DMS 273 (cell line): ENCODE results near the gene TNFRSF25.
A peak's percentile ranks its signal among the peaks of the same experiment; 100 is the strongest.
"Not testable (repeated sequence)": the region's sequence is repeated elsewhere in the genome, so short reads cannot be mapped to it uniquely, and the experiment has no call there.

Experiments
- DNase-seq: peaks from one replicate; lab custom pipeline; 2025; ENCODE audit not compliant: unreplicated experiment; lab: John Stamatoyannopoulos, UW

TNFRSF25 gene

DNA sequence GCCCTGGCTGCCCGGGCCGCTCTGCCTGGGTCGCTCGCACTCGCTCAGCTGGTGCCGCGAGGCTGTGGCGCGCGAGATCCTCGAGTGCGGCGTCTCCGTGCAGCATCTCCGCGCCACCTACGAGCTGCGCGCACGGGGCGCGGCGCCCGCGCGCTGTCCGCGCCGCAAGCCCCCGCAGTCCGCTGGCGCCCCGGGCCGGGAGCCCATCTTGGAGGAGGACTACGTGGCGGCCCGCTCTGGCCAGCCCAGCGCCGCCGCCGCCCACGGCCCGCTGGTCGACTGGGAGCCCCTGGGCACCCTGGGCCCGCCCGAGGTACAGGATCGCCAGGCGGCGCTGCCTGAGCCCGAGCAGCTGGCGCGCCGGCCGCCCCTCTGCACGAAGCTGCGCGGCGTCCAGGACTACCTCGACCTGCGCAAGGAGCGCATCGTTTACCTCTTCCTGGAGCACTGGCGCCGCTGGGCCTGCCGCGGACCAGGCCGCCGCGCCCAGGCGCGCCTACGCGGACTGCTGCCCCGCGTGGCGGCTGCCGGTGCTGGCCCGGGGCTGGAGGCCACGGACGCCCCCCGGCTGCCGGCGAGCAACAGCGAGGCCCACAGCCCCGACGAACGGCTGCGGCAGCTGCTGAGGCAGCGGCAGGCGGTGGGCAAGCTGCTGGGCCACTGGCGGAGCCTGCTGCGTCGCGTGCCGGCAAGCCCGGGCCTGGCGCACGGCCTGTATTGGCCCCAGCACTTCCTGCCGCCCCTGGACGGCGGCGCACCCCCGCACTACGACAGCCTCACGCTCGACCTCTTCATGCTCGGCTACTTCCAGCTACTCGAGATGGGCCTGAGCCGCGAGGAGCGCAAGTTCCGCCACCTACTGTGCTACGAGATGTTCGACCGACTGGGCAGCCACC, 10.9 kb downstream of the TNFRSF25 start:
- DNase-seq = no peak

DNA sequence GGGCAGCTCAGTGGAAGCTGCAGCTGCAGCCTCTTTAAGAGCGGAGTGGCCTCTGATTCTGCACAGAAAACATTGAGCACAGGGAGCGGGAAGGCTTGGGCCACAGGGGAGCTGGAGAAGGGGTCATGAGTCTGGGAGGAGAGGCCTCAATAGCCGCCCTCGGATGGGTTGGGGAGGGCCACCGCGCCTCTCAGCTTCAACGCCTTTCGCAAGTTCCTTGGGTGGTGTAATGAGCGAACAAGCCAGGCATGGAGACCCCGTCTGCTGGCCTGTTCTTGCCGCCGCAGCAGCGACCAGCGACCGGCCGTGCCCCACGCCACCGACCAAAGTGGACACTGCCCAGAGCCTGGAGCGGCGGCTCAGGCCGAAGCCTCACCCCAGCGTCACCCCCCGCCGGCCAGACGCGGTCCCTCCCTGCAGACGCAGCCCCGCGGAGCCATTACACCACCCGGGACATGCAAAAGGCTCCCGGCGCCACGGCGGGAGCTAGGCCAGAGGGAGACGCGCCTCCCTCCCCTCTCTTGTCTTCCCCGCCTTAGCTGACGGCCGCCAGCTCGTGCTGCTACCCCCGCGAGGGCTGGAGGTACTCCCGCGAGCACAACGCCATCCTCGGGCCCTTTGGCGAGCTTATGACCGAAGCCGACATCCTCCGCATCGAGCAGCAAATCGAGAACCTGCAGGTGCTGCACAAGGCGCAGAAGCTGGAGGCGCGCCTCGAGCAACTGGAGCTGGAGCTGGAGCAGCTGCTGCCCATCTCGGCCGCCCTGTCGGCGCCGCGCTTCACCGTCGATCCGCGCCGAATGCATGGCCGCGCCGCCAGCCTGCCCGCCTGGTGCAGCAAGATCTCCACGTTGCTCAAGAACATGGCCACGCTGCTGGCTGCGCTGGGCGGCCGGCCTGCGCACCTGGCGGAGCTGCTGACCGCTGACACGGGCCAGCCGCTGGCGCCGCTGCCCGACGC, 11.8 kb downstream of the TNFRSF25 start:
- not testable (repeated sequence) for DNase-seq

DNA sequence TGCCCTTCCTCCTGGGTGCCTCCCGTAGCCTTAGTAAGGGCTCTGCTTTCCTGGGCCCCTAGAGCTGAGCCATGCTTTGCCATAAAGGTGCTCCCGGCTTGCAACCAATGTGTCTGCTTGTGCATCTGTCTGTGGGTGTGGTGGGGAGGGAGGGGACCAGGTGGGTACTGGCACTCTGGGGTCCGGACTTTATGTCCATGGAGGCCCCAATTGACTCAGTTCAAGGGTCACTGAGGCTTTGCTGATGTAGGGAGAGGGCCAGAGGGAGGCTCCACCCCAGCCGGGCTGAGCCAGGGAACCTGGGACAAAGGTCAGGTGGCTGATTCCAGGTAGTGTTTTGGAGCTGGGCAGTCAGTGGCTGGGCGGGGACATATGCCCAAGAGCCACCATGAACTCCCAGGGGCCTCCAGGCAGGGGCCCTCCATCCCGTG, 15.0 kb downstream of the TNFRSF25 start:
- no peak for DNase-seq

DNA sequence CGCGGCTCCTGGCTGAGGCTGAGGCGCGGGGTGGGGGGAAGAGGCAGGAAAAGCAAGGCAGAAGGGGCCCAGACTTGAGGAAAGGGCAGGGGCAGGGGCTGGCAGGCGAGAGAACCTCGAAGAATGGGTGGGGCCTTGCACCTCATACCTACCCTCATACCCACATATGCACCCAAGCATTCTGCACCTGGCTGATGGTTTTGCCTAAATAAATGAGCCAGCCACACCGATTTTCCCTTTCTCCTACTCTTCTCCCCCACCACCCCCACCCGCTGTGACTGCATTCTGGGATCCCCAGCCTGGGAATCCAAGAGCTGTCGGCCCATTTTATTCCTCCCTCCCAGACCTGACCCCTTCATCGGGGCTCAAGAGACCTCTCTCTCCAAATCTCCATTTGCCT, 15.5 kb downstream of the TNFRSF25 start:
- not testable (repeated sequence) for DNase-seq

DNA sequence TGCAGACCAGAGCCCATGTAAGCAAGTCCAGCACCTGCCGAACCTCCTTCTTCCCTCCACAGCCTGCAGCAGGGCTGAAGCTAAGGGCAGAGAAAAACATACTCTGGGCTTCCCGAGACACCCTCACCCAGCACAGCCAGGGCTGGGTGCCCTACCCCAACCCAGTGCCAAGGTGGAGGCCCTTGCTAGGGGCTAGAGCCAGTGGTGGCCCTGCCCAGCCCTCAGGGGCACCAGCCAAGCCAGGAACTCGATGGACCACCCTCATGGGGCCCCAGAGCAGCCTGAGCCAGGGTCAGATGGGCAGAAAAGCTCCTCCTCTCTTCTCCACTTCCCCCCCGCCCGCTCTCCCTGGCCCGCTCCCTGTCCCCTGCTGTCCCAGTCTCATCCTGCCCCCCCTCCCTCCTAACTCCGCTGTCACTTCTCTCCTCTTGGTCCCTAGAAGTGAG, 15.9 kb downstream of the TNFRSF25 start:
- DNase-seq = no peak

DNA sequence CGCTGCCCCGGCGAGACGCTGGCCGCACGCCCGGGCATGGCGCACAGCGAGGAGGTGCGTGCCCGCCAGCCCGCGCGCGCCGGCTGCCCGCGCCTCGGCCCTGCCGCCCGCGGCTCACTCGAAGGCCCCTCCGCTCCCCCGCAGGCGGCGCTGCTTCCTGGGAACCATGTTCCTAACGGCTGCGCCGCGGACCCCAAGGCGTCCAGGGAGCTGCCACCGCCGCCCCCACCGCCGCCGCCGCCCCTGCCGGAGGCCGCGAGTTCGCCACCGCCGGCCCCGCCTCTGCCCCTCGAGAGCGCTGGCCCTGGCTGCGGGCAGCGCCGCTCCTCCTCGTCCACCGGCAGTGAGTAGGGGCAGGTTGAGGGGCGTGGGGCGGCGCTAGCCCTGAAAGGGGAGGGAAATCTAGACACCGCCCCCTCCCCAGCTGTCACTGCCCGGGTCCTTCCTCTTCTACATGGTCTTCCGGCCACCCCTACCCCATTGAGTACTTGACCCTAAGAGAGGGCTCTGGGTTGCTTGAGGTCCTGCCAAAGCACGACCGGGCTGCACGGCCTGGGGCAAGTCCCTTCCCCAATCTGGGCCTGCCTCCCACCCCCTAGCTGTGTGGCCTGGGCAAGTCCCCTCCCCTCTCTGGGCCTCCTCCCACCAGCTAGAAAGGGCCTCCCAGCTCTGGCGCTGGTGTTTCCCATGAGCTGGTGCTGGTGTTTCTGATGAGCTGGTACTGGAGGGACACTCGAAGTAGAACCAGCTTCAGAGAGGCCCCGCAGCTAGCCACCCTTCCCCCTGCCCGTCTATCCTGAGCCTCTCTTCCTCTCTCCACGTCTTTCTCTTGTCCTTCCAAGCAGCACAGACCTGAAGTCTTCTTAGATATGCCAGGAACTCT, 17.0 kb downstream of the TNFRSF25 start:
- peak; percentile 89 for DNase-seq

DNA sequence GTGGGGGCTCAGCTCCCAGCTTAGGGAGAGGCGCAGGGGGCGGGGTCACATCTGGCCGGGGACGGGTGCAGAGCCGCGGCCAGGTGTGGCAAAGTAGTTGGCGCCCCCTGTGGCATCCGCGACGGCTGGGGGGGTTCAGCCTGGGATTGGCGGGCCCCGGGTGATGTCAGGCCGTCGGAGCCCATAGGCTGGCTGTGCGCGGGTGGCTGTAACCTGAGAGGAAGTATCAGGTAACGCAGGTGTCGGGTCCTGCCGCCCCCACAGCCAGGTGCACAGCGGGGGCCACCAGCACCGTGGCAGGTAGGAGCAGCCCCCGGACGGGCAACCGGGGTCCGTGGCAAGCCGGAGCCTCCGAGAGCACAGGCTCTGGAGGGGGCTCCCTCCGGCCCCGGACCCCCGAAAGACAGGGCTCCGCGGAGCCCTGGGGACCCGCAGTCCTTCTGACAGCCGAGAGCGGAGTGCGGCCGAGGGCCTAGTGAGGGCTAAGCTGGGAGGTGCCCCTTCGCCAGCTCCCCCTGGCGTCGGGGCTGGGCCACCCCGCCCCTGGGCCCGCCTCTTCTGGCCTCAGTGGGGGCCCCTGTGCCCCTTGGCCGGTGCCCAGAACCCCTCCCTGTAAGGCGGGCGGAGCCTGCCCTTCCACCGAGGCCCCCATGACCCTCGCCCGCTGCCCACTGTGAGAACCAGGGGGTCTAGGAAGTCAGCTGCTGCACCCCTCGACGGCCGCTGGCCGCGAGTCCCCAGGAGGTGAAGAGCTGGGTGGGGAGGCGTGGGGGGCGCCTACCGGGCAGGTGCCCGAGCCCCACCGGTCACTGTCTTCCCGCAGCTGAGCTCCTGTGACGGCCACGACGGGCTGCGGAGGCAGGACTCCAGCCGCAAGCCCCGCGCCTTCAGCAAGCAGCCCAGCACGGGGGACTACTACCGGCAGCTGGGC, 17.9 kb downstream of the TNFRSF25 start:
- peak; percentile 44 for DNase-seq

DNA sequence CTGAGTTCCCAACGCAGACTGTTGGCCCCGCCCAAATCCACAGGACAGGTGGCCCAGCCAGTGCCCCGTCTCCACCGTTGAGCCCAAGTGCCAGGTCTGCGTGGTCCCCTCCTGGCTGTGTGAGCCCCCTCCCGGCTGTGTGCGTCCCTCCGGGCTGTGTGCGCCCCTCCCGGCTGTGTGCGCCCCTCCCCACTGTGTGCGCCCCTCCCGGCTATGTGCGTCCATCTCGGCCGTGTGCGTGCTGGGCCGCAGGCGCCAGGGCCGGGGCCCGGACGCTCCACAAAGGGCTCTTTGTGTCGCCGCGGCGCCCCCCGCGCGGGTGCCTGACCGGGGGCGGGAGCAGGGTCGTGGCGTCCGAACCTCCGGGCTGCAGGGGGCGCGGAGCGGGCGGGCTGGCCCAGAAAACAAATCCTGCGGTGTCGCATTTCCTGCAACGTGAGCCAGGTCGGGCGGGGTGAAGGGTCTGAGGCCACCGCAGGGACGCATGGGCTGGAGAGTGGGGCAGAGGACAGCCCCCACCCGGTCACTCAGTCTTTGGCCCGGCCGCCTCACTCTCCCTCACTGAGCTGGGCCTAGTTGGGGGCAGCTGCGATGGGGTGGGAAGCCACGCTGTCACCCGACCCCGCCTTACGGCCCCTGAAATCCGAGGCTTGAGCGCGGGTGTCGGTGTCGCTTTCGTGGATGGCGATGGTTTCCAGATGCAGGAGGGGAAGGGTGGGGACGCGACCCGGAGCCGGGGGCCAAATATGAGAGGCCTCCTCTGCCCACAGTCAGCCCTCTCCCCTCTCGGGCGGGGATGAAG, 18.8 kb downstream of the TNFRSF25 start:
- DNase-seq = no peak

DNA sequence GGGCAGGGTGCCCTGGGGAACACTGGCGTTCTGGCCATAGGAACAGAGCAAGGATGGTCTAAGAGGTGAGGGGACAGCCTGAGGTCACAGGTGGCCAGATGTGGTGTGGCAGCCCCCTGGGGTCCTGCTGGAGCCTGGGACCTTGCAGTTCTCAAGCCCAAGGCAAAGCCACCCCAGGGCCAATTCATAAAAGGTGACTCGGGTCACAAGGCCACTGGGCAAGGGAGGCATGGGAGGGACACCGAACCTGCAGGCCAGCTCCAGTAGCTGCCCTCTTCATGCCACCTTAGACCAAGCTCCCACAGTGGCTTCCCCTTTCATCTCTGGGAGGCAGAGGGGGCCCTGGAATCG, 19.3 kb downstream of the TNFRSF25 start:
- DNase-seq = no peak

DNA sequence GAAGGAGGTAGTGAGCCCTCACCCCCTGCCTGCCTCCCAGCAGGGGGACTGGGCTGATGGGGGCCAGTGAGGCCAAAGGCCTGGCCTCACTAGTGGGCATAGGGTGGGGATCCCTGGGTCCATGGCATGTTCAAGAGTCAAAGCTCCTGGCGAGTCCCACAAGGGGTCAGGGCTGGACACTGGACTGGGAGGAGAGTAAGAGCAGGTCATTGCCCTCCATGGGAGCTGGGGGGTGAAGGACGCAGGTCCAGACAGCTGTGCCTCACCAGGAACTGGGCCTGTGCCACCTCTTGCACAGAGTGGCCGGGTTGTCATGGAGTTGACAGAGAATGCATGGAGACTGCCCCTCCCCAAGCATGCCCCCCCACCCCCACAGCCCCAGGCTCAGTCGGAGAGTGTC, 20.0 kb downstream of the TNFRSF25 start:
- not testable (repeated sequence) for DNase-seq

DNA sequence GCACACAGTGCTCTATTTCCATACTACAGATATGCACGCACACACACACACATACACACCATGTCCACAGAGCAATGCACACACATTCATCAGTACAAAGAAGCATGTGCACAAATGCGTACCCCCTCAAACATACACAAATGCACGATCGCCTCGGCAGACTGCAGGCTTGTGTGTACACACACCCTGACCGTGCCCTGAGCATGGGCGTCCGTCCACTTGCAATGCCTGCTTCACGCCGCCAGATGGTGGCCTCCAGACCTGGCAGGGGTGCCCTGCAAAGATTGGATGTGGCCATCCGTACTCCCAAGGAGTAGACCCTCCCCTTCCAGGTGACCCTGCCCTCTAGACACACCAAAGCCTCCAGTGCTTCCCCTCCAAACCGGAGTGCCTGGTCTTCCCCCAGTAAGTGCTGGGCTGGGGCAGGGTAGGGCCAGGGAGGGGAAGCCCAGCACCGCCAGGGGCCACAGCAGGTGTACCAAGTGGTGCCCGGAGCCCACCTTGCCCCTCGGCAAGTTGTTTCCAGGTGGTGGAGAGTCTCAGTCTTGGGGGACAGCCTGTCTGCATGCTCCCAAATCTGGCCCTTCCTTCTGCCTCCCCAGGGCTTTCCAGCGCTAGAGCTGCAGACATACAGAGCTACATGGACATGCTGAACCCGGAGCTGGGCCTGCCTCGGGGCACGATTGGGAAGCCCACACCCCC, 20.8 kb downstream of the TNFRSF25 start:
- peak; percentile 47 for DNase-seq

DNA sequence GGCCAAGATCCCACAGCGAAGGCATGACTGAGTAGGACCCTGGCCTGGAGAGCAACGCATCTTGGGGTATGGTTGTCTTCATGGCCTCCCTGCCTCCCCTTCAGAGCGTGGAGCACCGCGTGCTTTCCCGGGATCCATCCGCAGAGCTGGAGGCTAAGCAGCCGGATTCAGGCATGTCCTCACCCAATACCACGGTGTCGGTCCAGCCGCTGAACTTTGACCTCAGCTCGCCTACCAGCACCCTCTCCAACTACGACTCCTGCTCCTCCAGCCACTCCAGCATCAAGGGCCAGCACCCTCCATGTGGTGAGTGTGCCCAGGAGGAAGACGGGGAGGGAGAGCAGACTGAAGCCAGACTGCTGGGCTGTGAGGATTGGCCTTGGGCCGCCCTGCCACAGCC, 21.6 kb downstream of the TNFRSF25 start:
- DNase-seq = no peak

DNA sequence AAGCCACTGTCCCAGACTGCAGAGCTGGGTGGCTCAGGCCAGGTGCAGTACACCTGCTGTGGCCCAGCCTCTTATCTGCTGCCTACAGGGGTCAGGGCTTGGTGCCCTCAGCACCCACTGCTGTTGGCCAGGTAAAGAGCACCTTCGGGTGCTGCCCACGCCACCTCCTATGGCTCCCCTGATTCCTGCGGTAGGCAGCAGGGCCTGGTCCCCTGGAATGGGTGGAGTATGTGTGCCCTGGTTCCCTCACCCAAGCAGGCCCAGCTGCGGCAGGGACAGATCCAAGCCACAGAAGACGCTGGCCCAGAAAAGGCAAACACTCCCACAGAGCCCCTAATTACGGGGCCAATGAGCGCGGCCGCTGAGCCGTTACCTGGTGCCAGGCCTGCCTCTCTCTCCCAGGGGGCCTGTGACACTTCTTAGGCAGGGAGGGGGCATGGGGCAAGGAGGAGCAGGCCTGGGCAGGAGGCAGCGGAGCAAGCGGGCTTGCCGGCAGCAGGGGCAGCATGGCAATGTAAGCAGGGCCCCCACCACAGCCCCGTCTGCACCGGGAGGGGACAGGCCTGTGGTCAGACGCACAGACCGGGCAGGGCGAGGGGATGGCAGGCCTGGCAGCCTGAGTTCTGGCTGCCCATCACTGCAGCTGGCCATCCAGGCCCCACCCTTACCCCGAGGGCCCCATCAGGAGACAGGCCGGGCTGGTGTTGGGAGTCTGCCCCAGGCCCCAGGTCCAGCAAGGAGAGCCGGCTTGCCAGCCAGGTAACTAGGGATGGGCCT, 22.4 kb downstream of the TNFRSF25 start:
- no peak for DNase-seq

DNA sequence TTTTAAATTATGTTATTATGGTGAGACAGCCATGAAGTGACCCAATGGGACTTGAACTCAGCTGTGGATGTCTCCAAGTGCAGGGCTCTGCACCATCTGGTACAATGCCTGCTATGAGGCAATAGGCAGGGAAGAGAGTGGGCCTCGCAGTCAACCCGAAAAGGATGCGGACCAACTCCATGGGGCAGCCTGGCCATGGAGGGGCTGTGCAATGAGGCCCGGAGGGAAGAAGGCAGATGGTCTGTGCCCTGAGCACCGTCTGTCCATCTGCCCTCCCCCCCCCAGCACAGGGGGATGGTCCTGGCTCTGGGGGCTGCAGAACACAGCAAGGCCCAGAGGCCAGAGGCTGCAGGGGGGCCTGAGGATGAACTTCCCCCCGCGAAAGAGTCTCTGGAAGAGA, 24.4 kb downstream of the TNFRSF25 start:
- peak; percentile 45 for DNase-seq

DNA sequence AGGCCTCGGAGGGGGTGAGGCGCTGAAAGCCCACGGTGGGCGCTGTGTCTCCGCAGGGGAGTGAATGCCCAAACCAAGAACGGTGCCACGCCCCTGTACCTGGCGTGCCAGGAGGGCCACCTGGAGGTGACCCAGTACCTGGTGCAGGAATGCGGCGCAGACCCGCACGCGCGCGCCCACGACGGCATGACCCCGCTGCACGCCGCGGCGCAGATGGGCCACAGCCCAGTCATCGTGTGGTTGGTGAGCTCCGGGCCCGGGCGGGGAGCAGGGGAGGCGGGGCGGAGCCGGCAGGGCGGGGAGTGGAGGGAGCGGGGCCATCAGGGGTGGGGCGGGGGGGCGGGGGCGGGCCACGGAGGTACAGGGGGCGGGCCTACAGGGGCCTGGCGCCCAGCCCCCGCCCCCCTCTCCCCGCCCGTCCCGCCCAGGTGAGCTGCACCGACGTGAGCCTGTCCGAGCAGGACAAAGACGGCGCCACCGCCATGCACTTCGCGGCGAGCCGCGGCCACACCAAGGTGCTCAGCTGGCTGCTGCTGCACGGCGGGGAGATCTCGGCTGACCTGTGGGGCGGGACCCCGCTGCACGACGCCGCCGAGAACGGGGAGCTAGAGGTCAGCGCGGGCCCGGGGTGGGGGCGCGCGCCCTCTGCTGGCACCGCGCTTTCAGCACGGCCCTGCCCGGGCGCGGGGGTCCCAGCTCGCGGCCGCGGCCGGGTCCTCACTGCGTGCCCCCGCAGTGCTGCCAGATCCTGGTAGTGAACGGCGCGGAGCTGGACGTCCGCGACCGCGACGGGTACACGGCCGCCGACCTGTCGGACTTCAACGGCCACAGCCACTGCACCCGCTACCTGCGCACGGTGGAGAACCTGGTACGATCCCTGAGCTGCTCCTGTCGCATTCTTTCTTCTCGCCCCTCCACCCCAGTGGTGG, 25.5 kb downstream of the TNFRSF25 start:
- peak; percentile 80 for DNase-seq

DNA sequence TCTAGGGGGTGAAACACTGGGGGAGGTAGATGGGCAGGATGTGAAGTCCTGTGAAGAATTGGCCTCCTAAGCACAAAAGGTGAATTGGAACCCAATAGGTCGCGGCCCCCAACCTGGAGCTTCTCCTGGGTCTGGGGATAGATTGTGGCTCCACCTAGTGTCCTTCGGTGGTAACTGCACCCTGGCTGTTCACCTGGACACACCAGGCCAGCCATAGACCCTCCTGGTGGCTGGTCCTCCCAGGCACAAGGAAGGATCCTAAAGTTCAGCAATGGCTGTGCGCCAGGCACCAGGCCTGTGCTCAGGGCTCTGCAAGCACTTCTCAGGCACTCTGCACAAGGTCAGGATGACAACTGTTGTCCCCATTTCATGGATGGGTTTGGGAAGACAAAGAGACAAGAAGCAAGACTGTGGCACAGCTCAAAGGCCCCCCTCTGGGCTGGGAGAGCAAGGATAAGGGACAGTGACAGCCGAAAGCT, 27.9 kb downstream of the TNFRSF25 start:
- DNase-seq = peak; percentile 83
